HL-60 (cell line): ENCODE data around the gene URGCP.

Experiments
- DNase-seq, 2 experiments: peaks; one replicate each; pipeline ENCODE4 v3.0.0-alpha.2; 2010 to 2020; ENCODE audit warnings: low read depth in 1 of 2, low spot score in 1 of 2
- H3K27ac ChIP-seq: fragments of 250-450 bp; sonication (Bioruptor Pico); replicated peaks from 2 replicates; pipeline ENCODE4 v1.5.1; 2020; ENCODE audit warnings: mild to moderate bottlenecking, moderate library complexity
- H3K27me3 ChIP-seq: fragments of 250-450 bp; sonication (Bioruptor Pico); 2 replicates; pipeline ENCODE4 v1.5.1; 2021; ENCODE audit warnings: mild to moderate bottlenecking, moderate library complexity; ENCODE audit not compliant: insufficient read depth, poor library complexity, severe bottlenecking
- H3K4me3 ChIP-seq: replicated peaks from 2 replicates; pipeline ENCODE4 v1.5.1; 2011; ENCODE audit warnings: mild to moderate bottlenecking, control low read depth, low read length; ENCODE audit not compliant: insufficient read depth
- GABPA ChIP-seq: IDR thresholded peaks from 2 replicates; pipeline ENCODE4 v1.6.1; 2012; ENCODE audit warnings: low read depth
- POLR2AphosphoS5 ChIP-seq: IDR thresholded peaks from 2 replicates; pipeline ENCODE4 v1.6.1; 2012; ENCODE audit warnings: low read depth
- SPI1 ChIP-seq: IDR thresholded peaks from 2 replicates; pipeline ENCODE4 v1.6.1; 2012; ENCODE audit warnings: low read depth, mild to moderate bottlenecking, borderline replicate concordance
- TF ChIP-seq, protein P1 (sequence below): IDR thresholded peaks from 2 replicates; pipeline ENCODE4 v1.6.1; 2012; ENCODE audit warnings: low read depth; ENCODE audit not compliant: insufficient replicate concordance
- TF ChIP-seq, protein P2 (sequence below): IDR thresholded peaks from one replicate; pipeline ENCODE4 v1.5.1; 2011; ENCODE audit warnings: low read length, control low read depth, inconsistent platforms; ENCODE audit not compliant: insufficient read depth

Gene URGCP

DNA sequence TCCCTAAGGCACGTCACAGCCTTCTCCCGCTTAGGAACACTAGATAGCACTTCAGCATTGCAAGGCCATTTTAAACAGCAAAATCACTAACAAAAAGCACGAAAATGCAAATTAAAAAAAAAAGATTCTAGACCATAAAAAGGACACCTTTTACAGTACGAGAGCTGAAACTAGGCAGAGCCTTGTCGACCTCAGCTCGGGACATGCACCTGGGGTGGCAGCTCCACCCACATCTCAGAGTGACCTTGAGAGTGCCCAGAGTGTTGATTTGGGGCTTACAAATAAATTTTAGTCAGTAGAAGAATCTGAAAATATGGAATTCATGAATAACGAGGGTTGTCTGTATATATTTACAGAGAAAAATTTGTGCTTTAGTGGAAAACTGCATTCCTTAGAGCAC lies 38.2 kb downstream of the URGCP start:
- Histone ChIP-seq H3K27me3 (no peaks in the 10 kb centered on the region), H3K4me3 (peak overlapping the region; percentile 92), H3K27ac (no peak overlapping the region)
- no peak for DNase-seq
- no peak for TF ChIP-seq POLR2AphosphoS5
- TF ChIP-seq, protein P1, sequence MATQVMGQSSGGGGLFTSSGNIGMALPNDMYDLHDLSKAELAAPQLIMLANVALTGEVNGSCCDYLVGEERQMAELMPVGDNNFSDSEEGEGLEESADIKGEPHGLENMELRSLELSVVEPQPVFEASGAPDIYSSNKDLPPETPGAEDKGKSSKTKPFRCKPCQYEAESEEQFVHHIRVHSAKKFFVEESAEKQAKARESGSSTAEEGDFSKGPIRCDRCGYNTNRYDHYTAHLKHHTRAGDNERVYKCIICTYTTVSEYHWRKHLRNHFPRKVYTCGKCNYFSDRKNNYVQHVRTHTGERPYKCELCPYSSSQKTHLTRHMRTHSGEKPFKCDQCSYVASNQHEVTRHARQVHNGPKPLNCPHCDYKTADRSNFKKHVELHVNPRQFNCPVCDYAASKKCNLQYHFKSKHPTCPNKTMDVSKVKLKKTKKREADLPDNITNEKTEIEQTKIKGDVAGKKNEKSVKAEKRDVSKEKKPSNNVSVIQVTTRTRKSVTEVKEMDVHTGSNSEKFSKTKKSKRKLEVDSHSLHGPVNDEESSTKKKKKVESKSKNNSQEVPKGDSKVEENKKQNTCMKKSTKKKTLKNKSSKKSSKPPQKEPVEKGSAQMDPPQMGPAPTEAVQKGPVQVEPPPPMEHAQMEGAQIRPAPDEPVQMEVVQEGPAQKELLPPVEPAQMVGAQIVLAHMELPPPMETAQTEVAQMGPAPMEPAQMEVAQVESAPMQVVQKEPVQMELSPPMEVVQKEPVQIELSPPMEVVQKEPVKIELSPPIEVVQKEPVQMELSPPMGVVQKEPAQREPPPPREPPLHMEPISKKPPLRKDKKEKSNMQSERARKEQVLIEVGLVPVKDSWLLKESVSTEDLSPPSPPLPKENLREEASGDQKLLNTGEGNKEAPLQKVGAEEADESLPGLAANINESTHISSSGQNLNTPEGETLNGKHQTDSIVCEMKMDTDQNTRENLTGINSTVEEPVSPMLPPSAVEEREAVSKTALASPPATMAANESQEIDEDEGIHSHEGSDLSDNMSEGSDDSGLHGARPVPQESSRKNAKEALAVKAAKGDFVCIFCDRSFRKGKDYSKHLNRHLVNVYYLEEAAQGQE: no peak
- TF ChIP-seq SPI1: no peak
- no peak for TF ChIP-seq GABPA
- TF ChIP-seq, protein P2, sequence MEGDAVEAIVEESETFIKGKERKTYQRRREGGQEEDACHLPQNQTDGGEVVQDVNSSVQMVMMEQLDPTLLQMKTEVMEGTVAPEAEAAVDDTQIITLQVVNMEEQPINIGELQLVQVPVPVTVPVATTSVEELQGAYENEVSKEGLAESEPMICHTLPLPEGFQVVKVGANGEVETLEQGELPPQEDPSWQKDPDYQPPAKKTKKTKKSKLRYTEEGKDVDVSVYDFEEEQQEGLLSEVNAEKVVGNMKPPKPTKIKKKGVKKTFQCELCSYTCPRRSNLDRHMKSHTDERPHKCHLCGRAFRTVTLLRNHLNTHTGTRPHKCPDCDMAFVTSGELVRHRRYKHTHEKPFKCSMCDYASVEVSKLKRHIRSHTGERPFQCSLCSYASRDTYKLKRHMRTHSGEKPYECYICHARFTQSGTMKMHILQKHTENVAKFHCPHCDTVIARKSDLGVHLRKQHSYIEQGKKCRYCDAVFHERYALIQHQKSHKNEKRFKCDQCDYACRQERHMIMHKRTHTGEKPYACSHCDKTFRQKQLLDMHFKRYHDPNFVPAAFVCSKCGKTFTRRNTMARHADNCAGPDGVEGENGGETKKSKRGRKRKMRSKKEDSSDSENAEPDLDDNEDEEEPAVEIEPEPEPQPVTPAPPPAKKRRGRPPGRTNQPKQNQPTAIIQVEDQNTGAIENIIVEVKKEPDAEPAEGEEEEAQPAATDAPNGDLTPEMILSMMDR: no peak

DNA sequence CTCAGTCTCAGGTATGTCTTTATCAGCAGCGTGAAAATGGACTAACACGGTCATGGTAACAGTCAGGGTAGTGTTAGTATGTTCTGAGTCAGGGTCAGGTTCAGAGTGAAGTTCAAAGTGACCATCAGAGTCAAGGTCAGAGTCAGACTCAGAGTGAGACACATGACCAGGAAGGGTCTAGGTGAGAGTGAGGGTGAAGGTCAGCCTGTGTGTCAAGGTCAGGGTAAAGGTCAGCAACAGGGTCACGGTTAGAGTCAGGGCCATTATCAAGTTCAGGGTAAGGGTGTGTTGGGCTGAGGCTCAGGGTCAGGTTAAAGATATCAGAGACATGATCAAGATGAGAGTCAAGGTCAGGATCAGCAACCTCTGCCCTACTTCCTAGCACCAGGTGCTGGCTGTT lies 41.1 kb downstream of the URGCP start:
- TF ChIP-seq, protein P1: no peak
- TF ChIP-seq POLR2AphosphoS5: no peak
- TF ChIP-seq GABPA: no peak
- no peak for TF ChIP-seq SPI1
- TF ChIP-seq, protein P2: no peak
- H3K27ac ChIP-seq: no peak overlapping the region
- no peak for DNase-seq
- H3K4me3 ChIP-seq: no peak overlapping the region
- H3K27me3 ChIP-seq: no peaks in the 10 kb centered on the region

DNA sequence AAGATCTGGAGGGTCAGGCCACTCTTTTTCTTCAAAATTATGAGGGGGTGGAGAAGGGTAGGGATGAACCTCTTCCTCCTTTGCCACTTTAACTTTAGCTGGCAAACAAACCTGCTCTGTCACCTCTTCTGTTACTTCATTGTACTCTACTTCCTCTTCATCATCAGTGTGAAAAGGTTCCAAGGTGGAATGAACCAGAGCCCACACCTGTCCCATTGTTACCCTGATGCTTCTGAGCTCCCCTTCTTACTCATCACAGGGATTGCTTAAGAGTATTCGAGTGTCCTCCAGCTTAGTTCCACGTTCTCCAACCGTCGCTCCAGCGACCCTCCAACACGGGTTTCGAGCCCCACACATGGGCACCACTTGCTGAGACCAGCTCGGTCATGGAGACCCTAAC lies 42.3 kb downstream of the URGCP start:
- no peaks in the 10 kb centered on the region for H3K27me3 ChIP-seq
- TF ChIP-seq POLR2AphosphoS5 (no peak), SPI1 (no peak), GABPA (no peak)
- TF ChIP-seq, protein P2: no peak
- TF ChIP-seq, protein P1: no peak
- no peak overlapping the region for H3K4me3 ChIP-seq
- no peak for DNase-seq
- H3K27ac ChIP-seq: no peak overlapping the region
